Right atrium auricular region (tissue), 2 donors: ENCODE measurements around the gene NUPR1. TPM values are rescaled to one million over a fixed set of nuclear protein-coding genes. Genes with fewer than 3 reads are reported as not detected.
"Not testable (repeated sequence)": the region's sequence is repeated elsewhere in the genome, so short reads cannot be mapped to it uniquely, and the experiment has no call there.

Experiments used
- DNase-seq: peaks from one replicate; pipeline ENCODE4 v3.0.0-alpha.2; 2019; ENCODE audit warnings: low spot score
- H3K27ac ChIP-seq, 2 donors: fragments of 200-600 bp; sonication (generic); 1 replicate in 1 of 2; 2 replicates in 1 of 2; pipeline ENCODE4 v1.5.1; 2016 to 2019
- H3K27me3 ChIP-seq, 2 donors: fragments of 200-600 bp; sonication (generic); one replicate each; pipeline versions ENCODE4 v1.5.1 to v1.6.0; 2017 to 2019
- H3K36me3 ChIP-seq: fragments of 200-600 bp; sonication (generic); one replicate; pipeline ENCODE4 v1.5.1; 2016
- H3K4me1 ChIP-seq, 2 donors: fragments of 200-600 bp; sonication (generic); one replicate each; pipeline versions ENCODE4 v1.5.1 to v1.6.0; 2017 to 2019
- H3K4me3 ChIP-seq, 2 donors: fragments of 200-600 bp; sonication (generic); 1 replicate in 1 of 2; 2 replicates in 1 of 2; pipeline ENCODE4 v1.5.1; 2017 to 2019; ENCODE audit warnings: mild to moderate bottlenecking in 1 of 2, moderate library complexity in 1 of 2
- H3K9me3 ChIP-seq, 2 donors: fragments of 200-600 bp; sonication (generic); one replicate each; pipeline ENCODE4 v1.5.1; 2019
- total RNA-seq, 2 donors: library from RNA; depleted of rRNA; stranded (reverse); fragments of >200 nt; gene quantifications; one replicate each; pipeline ENCODE4 v1.1.0, GENCODE V29; 2016
- TF ChIP-seq, protein P1 (sequence below), 2 donors: fragments of 200-600 bp; sonication (generic); IDR thresholded peaks; one replicate each; pipeline ENCODE4 v1.5.1; 2019; ENCODE audit warnings: antibody characterized with exemption in 2 of 2

Gene NUPR1
- total RNA-seq, 2 donors from 2014 or later, result 12.4 to 26.9 TPM

DNA sequence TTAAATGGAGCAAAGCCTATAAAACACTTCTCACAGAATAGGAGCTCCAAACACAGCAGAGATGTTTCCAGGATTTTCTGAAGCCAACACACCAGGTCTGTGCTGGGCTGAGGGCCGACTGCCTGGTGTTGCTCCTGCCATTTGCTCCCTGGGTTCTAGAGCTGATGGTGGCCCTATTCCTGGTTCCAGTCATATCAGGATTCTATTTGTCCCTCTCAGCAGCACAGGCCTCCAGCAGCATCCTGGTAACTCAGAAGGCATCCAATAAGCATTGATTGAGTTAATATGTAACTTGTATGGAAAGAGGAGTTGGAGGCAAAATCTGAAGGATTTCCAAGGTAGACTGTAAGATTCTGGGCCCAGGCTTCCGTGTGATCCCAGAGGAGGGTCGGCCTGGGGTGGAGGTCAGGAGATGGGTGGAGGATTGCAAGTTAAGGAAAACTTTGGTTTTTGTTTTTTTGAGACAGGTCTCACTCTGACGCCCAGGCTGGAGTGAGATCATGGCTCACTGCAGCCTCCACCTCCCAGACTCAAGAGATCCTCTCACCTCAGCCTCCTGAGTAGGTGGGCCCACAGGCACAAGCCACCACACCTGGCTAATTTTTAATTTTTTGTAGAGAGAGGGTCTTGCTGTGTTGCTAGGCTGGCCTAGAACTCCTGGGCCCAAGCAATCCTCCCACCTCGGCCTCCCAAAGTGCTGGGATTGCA, 5.7 kb downstream of the NUPR1 start:
- Histone ChIP-seq H3K27me3 (no peaks in the 10 kb centered on the region), H3K4me1 (peaks cover 0 to 31% of the 10 kb centered on the region in 2 donors)

DNA sequence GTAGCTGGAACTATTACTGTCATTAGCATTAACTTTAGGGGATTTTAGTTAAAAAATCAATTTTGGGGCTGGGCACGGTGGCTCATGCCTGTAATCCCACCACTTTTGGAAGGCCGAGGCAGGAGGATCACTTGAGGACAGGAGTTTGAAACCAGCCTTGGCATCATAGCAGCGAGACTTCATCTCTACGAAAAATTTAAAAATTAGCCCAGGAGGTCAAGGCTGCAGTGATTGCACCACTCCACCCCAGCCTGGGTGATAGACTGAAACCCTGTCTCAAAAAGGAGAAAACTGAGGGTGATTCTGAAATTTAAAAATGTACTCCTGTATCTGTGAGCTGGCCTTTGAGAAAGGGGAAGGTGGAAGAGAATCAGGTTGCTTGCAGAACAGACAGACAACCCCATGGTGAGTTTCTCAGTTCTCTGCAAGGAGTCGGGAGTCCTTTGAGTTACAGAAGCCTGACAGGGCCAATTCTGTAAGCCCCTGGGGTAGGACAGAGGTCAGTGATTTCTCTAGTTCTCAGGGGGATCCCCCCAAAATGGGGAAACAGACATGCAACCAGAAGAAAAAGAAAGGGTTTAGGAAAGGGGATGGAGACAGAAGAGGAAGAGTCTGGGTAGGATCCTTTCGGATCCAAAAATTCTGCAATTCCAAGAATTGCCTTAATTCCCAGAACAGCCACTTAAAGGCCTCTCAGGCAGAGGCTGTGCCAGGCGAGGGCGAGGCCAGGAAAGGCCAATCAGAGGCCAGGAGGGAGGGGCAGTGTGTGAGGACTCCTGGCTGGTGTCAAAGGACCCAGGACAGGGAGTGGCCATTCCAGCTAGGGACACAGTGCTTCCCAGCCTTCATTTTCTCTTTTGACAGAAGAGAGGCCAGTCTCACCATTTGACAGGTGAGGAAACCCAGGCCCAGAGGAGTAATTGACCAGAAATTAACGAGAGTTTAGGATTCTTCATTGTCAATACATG, 6.7 kb downstream of the NUPR1 start:
- TF ChIP-seq, protein P1, sequence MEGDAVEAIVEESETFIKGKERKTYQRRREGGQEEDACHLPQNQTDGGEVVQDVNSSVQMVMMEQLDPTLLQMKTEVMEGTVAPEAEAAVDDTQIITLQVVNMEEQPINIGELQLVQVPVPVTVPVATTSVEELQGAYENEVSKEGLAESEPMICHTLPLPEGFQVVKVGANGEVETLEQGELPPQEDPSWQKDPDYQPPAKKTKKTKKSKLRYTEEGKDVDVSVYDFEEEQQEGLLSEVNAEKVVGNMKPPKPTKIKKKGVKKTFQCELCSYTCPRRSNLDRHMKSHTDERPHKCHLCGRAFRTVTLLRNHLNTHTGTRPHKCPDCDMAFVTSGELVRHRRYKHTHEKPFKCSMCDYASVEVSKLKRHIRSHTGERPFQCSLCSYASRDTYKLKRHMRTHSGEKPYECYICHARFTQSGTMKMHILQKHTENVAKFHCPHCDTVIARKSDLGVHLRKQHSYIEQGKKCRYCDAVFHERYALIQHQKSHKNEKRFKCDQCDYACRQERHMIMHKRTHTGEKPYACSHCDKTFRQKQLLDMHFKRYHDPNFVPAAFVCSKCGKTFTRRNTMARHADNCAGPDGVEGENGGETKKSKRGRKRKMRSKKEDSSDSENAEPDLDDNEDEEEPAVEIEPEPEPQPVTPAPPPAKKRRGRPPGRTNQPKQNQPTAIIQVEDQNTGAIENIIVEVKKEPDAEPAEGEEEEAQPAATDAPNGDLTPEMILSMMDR (IDR thresholded peaks at IDR 0.05), result no peak
- Histone ChIP-seq H3K36me3 (peaks cover 17% of the 10 kb centered on the region), H3K27me3 (no peaks in the 10 kb centered on the region), H3K4me1 (peaks cover 0 to 21% of the 10 kb centered on the region in 2 donors), H3K4me3 (no peak overlapping the region), H3K9me3 (no peaks in the 10 kb centered on the region), H3K27ac (peak overlapping the region; percentile 34 to 68)
- DNase-seq, result peak; percentile 91

More for the DNA sequence above, 5.7 kb downstream of the NUPR1 start:
- Histone ChIP-seq H3K27ac (peak overlapping the region; percentile 34 to 68), H3K36me3 (peaks cover 21% of the 10 kb centered on the region), H3K4me3 (no peak overlapping the region), H3K9me3 (no peaks in the 10 kb centered on the region)
- TF ChIP-seq, protein P1 (IDR thresholded peaks at IDR 0.05), result no peak
- no peak for DNase-seq

DNA sequence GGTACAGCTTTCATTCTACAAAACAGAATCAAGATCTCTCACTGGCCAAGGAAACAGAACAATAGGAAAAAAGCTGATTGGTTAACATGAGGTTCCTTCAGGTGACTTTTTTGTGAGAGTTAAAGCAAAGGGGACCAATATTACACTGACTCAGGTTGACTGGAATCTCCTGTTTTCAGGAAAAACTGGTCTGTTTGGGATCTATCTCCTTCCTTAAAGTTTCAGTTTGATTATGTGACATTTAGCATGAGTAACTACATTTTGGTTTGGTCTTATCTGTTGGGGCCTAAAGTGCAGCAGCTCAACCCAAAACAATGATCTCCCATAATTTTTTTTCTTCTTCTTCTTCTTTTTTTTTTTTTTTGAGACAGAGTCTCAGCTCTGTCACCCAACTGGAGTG, 9.7 kb downstream of the NUPR1 start:
- Histone ChIP-seq H3K4me1 (peaks cover 0 to 12% of the 10 kb centered on the region in 2 donors), H3K36me3 (no peaks in the 10 kb centered on the region), H3K4me3 (no peak overlapping the region), H3K9me3 (no peaks in the 10 kb centered on the region), H3K27ac (no peak overlapping the region), H3K27me3 (no peaks in the 10 kb centered on the region)
- TF ChIP-seq, protein P1 (IDR thresholded peaks at IDR 0.05), result no peak
- DNase-seq, result no peak

GRCh38 chr16:28528463-28528867, 10.3 kb downstream of the NUPR1 start:
- no peaks in the 10 kb centered on the region for H3K36me3 ChIP-seq

GRCh38 chr16:28527985-28528384, 10.8 kb downstream of the NUPR1 start:
- Histone ChIP-seq H3K27ac (no peak overlapping the region), H3K9me3 (no peaks in the 10 kb centered on the region), H3K36me3 (no peaks in the 10 kb centered on the region), H3K27me3 (no peaks in the 10 kb centered on the region), H3K4me3 (no peak overlapping the region), H3K4me1 (peaks cover 0 to 12% of the 10 kb centered on the region in 2 donors)
- DNase-seq, result no peak
- TF ChIP-seq, protein P1 (IDR thresholded peaks at IDR 0.05), result no peak

More at GRCh38 chr16:28528463-28528867, 10.3 kb downstream of the NUPR1 start:
- Histone ChIP-seq H3K4me1 (peaks cover 0 to 12% of the 10 kb centered on the region in 2 donors), H3K27me3 (no peaks in the 10 kb centered on the region), H3K9me3 (no peaks in the 10 kb centered on the region), H3K27ac (no peak overlapping the region), H3K4me3 (no peak overlapping the region)
- no peak for DNase-seq
- TF ChIP-seq, protein P1 (IDR thresholded peaks at IDR 0.05), result no peak

GRCh38 chr16:28527100-28527785, 11.5 kb downstream of the NUPR1 start:
- not testable (repeated sequence) for DNase-seq, H3K27ac ChIP-seq, H3K4me3 ChIP-seq, H3K36me3 ChIP-seq, H3K27me3 ChIP-seq, H3K4me1 ChIP-seq, H3K9me3 ChIP-seq
